A673 (cell line): ENCODE measurements around the gene TBX4. TPM values are rescaled to one million over a fixed set of nuclear protein-coding genes. Genes with fewer than 3 reads are reported as not detected.

Experiments used
- BruUV-seq: library from RNA; stranded (reverse); fragments of 400-500 nt; replicated peaks from 2 replicates; lab custom pipeline; 2021; lab: Mats Ljungman, UMichigan
- CTCF ChIA-PET: fragments of 300-600 bp; sonication (Branson Sonifier 250); formaldehyde crosslinking; loops from one replicate; lab custom pipeline; 2022; ENCODE audit warnings: antibody characterized with exemption; lab: Charles Lee
- POLR2A ChIA-PET: fragments of 300-600 bp; sonication (Branson Sonifier 250); formaldehyde crosslinking; loops from one replicate; lab custom pipeline; 2022; ENCODE audit warnings: antibody characterized with exemption; ENCODE audit not compliant: low non-redundant PET; lab: Charles Lee
- DNase-seq: peaks from one replicate; pipeline ENCODE4 v3.0.0-alpha.2; 2015; ENCODE audit warnings: low spot score
- H3K27ac ChIP-seq: fragments of 200-600 bp; sonication (generic); 2 replicates; pipeline ENCODE4 v1.5.1; 2016; ENCODE audit warnings: mixed run types, low read depth, mild to moderate bottlenecking, mixed read lengths, antibody characterized with exemption, low read length; ENCODE audit not compliant: poor library complexity, severe bottlenecking
- H3K27me3 ChIP-seq: fragments of 200-600 bp; sonication (generic); replicated peaks from 2 replicates; pipeline ENCODE4 v1.6.1; 2017; ENCODE audit warnings: mixed run types, low read depth, mild to moderate bottlenecking, mixed read lengths, antibody characterized with exemption, low read length; ENCODE audit not compliant: insufficient read depth, poor library complexity
- H3K36me3 ChIP-seq: fragments of 200-600 bp; sonication (generic); 2 replicates; pipeline ENCODE4 v1.6.1; 2016; ENCODE audit warnings: mixed run types, mild to moderate bottlenecking, mixed read lengths, antibody characterized with exemption, low read length; ENCODE audit not compliant: insufficient read depth, poor library complexity, severe bottlenecking
- H3K4me1 ChIP-seq: fragments of 200-600 bp; sonication (generic); 2 replicates; pipeline ENCODE4 v1.6.1; 2017; ENCODE audit warnings: mixed run types, mild to moderate bottlenecking, mixed read lengths, antibody characterized with exemption, low read length; ENCODE audit not compliant: insufficient read depth, poor library complexity, severe bottlenecking
- H3K4me3 ChIP-seq: fragments of 200-600 bp; sonication (generic); 2 replicates; pipeline ENCODE4 v1.5.1; 2016; ENCODE audit warnings: low read depth, mixed run types, mild to moderate bottlenecking, mixed read lengths, low read length; ENCODE audit not compliant: poor library complexity, severe bottlenecking
- H3K9me3 ChIP-seq: fragments of 200-600 bp; sonication (generic); 2 replicates; pipeline ENCODE4 v1.6.1; 2016; ENCODE audit warnings: mixed run types, low read depth, mild to moderate bottlenecking, mixed read lengths, antibody characterized with exemption, low read length; ENCODE audit not compliant: poor library complexity, severe bottlenecking
- CTCF ChIP-seq: fragments of 300-800, 200-600 bp; sonication (generic); conservative IDR thresholded peaks from 2 replicates; pipeline ENCODE4 v1.5.1; 2017; ENCODE audit warnings: low read depth, mild to moderate bottlenecking, antibody characterized with exemption, low read length, moderate library complexity, mixed read lengths
- EZH2 ChIP-seq: fragments of 200-600 bp; sonication (generic); IDR thresholded peaks from 2 replicates; pipeline ENCODE4 v1.6.1; 2017; ENCODE audit warnings: borderline replicate concordance, low read depth, mild to moderate bottlenecking, mixed read lengths, antibody characterized with exemption, low read length; ENCODE audit not compliant: poor library complexity, severe bottlenecking
- intact Hi-C: fragments of 100-400 bp; cut with micrococcal nuclease; formaldehyde crosslinking; loops from one replicate; pipeline ENCODE4 v1.10.0; 2022; ENCODE audit not compliant: unreplicated experiment
- total RNA-seq: library from RNA; stranded (reverse); gene quantifications from 2 replicates; pipeline ENCODE4 v1.2.3, GENCODE V29; 2021

TBX4 gene
- total RNA-seq, 1 experiment from 2014 or later, result not detected

DNA sequence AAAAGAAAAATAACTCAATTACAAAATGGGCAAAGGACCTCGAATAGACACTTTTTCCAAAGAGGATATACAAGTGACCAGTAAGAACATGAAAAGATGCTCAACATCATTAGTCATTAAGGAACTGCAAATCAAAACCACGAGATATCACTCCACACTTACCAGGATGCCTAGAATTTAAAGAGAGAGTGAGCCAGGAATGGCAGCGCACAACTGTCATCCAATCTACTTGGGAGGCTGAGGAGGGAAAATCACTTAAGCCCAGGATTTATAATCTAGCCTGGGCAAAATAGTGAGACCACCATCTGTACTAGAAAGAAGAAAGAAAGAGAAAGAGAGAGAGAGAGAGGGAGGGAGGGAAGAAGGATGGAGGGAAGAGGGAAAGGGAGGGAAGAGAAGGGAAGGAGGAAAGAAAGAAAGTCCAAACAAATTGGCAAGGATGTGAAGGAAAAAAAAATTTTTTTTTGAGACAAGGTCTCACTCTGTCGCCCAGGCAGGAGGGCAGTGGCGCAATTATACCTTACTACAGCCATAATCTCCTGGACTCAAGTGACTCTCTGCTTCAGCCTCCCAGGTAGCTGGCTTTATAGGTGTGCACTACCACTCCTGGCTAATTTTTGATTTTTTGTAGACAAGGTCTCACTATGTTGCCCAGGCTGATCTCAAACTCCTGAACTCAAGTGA is 30.0 kb upstream of the TBX4 start:
- Histone ChIP-seq H3K9me3 (no peaks in the 10 kb centered on the region), H3K4me1 (no peaks in the 10 kb centered on the region), H3K4me3 (no peak overlapping the region), H3K36me3 (no peaks in the 10 kb centered on the region), H3K27ac (no peak overlapping the region), H3K27me3 (peaks cover 3% of the 10 kb centered on the region)
- no TSS peak for BruUV-seq
- POLR2A ChIA-PET, result no interaction called here
- no peak for TF ChIP-seq CTCF
- no peak for TF ChIP-seq EZH2
- intact Hi-C loops, result no loop called here
- DNase-seq, result no peak
- CTCF ChIA-PET, result no interaction called here

GRCh38 chr17:61422869-61423268 is 29.4 kb upstream of the TBX4 start:
- no peaks in the 10 kb centered on the region for H3K36me3 ChIP-seq
- no TSS peak for BruUV-seq
- ChIA-PET CTCF (no interaction called here), POLR2A (no interaction called here)
- peaks cover 3% of the 10 kb centered on the region for H3K27me3 ChIP-seq
- no peak overlapping the region for H3K4me3 ChIP-seq
- intact Hi-C loops, result no loop called here
- no peaks in the 10 kb centered on the region for H3K4me1 ChIP-seq
- H3K9me3 ChIP-seq, result no peaks in the 10 kb centered on the region
- DNase-seq, result no peak
- H3K27ac ChIP-seq, result no peak overlapping the region
- TF ChIP-seq EZH2, result no peak
- TF ChIP-seq CTCF, result no peak

DNA sequence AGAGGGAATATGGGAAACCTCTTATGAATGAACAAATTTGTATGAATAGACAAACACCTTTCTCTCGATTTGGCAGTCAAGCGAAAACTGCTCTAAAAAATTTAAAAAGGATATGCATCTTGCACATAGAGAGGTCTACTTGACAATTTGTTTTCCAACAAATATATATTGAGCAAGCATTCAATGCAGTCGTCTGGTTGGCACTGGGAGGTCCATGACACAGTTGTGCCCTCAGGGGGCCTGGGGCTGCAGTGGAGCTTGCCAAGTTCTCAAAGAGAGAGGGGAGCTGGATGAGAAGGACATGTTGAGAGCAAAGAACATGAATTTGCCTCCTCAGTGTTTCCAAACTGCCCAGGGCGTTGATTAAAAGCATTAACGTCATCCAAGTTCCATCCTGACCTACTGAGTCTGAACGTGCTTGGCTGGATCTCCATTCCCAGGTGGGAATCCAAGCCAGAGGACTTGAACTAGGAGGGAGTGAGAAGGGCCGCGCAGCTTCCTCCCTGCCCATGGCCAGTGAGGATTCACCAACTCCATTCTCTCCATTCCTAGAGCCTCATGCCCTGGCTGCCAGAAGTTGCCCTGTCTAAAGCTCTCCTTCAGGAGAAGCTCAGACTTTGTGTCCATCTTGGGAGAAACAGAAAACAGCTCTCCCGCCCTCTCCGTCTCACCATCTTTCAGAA is 28.1 kb upstream of the TBX4 start:
- ChIA-PET CTCF (no interaction called here), POLR2A (no interaction called here)
- H3K27me3 ChIP-seq, result peaks cover 3% of the 10 kb centered on the region
- no peak overlapping the region for H3K27ac ChIP-seq
- intact Hi-C loops, result no loop called here
- no peaks in the 10 kb centered on the region for H3K9me3 ChIP-seq
- no peaks in the 10 kb centered on the region for H3K4me1 ChIP-seq
- no TSS peak for BruUV-seq
- no peak for DNase-seq
- no peaks in the 10 kb centered on the region for H3K36me3 ChIP-seq
- TF ChIP-seq EZH2 (no peak), CTCF (no peak)
- H3K4me3 ChIP-seq, result no peak overlapping the region
